Spinal cord (tissue), 10 donors: ENCODE results near the gene PTGS2. TPM values are rescaled to one million over a fixed set of nuclear protein-coding genes. Genes with fewer than 3 reads are reported as not detected.
"Not testable (repeated sequence)": the region's sequence is repeated elsewhere in the genome, so short reads cannot be mapped to it uniquely, and the experiment has no call there.

Source experiments
- DNase-seq, 6 donors: peaks; one replicate each; pipeline versions ENCODE4 v3.0.0 to v3.0.0-alpha.2; 2013 to 2015; ENCODE audit warnings: low spot score in 6 of 6, low read depth in 4 of 6
- H3K27ac ChIP-seq: one replicate; pipeline ENCODE4 v1.5.1; 2013; ENCODE audit warnings: low read depth, low read length, control low read depth
- H3K27me3 ChIP-seq: one replicate; pipeline ENCODE4 v1.6.1; 2013; ENCODE audit warnings: low read length; ENCODE audit not compliant: control insufficient read depth, insufficient read depth
- H3K36me3 ChIP-seq: one replicate; pipeline ENCODE4 v1.6.1; 2013; ENCODE audit warnings: low read length; ENCODE audit not compliant: control insufficient read depth, insufficient read depth
- H3K4me1 ChIP-seq: one replicate; pipeline ENCODE4 v1.6.1; 2013; ENCODE audit warnings: low read length; ENCODE audit not compliant: control insufficient read depth, insufficient read depth
- H3K4me3 ChIP-seq: one replicate; pipeline ENCODE4 v1.5.1; 2013; ENCODE audit warnings: low read depth, low read length, control low read depth
- H3K9me3 ChIP-seq: one replicate; pipeline ENCODE4 v1.6.1; 2013; ENCODE audit warnings: low read length; ENCODE audit not compliant: control insufficient read depth, insufficient read depth
- WGBS: methylation state at CpG from one replicate; pipeline ENCODE4 v1.1.5; 2013; ENCODE audit warnings: missing lambda C conversion rate; ENCODE audit not compliant: insufficient coverage; 5-methylcytosine and 5-hydroxymethylcytosine counted together
- polyA plus RNA-seq, 2 donors: library from polyadenylated mRNA; unstranded; fragments of 120-200 nt; gene quantifications; one replicate each; pipeline ENCODE4 v1.2.1, GENCODE V29; 2013; ENCODE audit not compliant: insufficient read length in 2 of 2
- total RNA-seq, 2 donors: library from RNA; depleted of rRNA in 1 of 2; stranded (reverse); fragments of 120-200 nt in 1 of 2; fragments of >200 nt in 1 of 2; gene quantifications; one replicate each; pipeline versions ENCODE4 v1.2.3 to v1.2.4, GENCODE V29; 2013 to 2014
- donor health status: healthy.

PTGS2 gene
- total and polyA plus RNA-seq, 4 donors: 0.76 to 4.3 (median 2.1) TPM

DNA sequence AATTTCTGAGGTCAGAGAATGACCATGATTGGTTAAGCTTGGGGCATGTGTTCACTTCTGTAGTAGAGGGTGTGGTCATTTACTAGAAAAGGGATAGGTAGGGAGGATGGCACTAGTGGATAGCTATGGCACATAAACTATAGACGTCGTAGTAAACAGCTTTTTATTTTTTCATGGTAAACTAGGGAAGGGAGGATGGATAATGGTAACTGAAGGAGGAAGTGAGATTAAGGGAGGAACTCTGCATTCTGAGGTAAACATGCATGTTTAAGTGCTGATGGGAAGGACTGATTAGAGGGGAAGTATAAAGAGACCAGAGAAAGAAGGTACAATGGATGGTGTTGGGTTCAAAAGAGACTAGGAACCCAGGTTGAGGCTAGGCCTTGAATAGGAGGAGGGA is 26.9 kb downstream of the PTGS2 start:
- no peak for DNase-seq
- Histone ChIP-seq H3K27ac (no peak overlapping the region), H3K27me3 (no peaks in the 10 kb centered on the region), H3K4me1 (no peaks in the 10 kb centered on the region), H3K36me3 (no peaks in the 10 kb centered on the region), H3K4me3 (no peak overlapping the region), H3K9me3 (no peaks in the 10 kb centered on the region)
- WGBS: 81% methylated on average over 2 of the region's 2 CpGs

DNA sequence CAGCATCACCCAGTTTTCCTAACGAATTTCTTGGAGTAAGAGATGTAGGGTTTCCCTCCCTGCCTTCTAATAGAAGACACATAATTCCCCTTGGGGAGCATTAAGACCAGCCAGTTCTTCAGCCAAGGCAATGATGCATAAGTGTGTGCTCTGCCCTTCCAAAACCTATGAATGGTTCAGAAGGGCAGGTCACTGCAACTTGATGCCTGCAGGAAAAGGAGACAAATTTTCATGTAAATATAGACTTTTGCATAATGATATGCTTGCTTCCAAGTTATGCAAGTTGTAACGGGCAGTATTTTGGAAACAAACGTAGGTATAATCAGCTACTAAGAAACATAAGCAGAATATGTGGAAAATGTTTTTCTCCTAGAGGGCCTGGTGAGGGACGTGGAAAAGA is 31.6 kb downstream of the PTGS2 start:
- Histone ChIP-seq H3K27ac (no peak overlapping the region), H3K36me3 (no peaks in the 10 kb centered on the region), H3K9me3 (no peaks in the 10 kb centered on the region), H3K27me3 (no peaks in the 10 kb centered on the region), H3K4me3 (no peak overlapping the region), H3K4me1 (no peaks in the 10 kb centered on the region)
- no peak for DNase-seq
- WGBS: no CpG with 5 or more reads among the region's 4 CpGs

DNA sequence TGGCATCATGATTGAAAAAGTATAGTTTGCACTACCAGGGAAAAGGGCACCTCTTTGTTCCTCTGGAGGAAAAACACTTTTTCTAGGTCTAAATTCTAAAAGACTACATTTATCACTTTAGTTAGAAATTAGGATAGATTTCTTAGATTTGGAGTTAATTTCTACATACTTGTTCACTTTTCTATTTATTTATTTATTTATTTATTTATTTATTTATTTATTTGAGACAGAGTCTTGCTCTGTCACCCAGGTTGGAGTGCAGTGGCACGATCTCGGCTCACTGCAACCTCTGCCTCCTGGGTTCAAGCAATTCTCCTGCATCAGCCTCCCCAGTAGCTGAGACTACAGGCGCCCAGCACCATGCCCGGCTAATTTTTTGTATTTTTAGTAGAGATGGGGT is 32.2 kb downstream of the PTGS2 start:
- H3K4me1 ChIP-seq, H3K4me3 ChIP-seq, H3K9me3 ChIP-seq, H3K27ac ChIP-seq, DNase-seq, H3K36me3 ChIP-seq, H3K27me3 ChIP-seq: not testable (repeated sequence)
- no CpG with 5 or more reads among the region's 4 CpGs for WGBS

GRCh38 chr1:186643614-186644013 is 36.6 kb downstream of the PTGS2 start:
- H3K27me3 ChIP-seq: no peaks in the 10 kb centered on the region
- no peak for DNase-seq
- no peaks in the 10 kb centered on the region for H3K9me3 ChIP-seq
- H3K36me3 ChIP-seq: no peaks in the 10 kb centered on the region
- no CpG with 5 or more reads among the region's 2 CpGs for WGBS
- no peak overlapping the region for H3K4me3 ChIP-seq
- H3K4me1 ChIP-seq: no peaks in the 10 kb centered on the region
- no peak overlapping the region for H3K27ac ChIP-seq

DNA sequence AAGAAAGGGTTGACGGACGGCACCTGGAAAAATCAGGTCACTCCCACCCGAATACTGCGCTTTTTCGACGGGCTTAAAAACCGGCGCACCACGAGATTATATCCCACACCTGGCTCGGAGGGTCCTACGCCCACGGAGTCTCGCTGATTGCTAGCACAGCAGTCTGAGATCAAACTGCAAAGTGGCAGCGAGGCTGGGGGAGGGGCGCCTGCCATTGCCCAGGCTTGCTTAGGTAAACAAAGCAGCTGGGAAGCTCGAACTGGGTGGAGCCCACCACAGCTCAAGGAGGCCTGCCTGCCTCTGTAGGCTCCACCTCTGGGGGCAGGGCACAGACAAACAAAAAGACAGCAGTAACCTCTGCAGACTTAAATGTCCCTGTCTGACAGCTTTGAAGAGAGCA is 42.7 kb downstream of the PTGS2 start:
- not testable (repeated sequence) for H3K9me3 ChIP-seq, H3K4me3 ChIP-seq, H3K4me1 ChIP-seq, H3K36me3 ChIP-seq, DNase-seq, H3K27me3 ChIP-seq, H3K27ac ChIP-seq
- WGBS: 100% methylated on average over 2 of the region's 16 CpGs

DNA sequence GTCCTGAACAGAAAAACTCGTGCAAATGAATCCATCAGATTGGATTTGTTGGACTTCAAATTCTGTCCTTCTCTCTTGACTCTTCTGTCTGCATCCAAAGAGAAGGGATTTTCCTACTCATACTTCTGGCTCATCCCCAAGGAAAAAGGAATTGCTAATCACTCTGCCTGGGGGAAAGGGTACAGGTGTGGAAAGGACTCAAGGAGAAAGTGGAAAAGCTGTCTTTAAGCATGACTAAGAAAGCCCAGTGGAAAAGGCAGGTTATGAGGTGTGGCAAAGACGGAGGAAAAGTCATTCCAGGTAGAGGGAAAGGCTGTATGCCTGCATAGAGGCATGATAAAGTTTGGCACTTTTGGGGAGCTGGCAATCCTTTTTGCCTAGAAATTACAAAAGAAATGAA is 43.4 kb downstream of the PTGS2 start:
- DNase-seq: no peak
- H3K9me3 ChIP-seq: no peaks in the 10 kb centered on the region
- H3K4me3 ChIP-seq: no peak overlapping the region
- WGBS: 83% methylated on average over 2 of the region's 2 CpGs
- no peak overlapping the region for H3K27ac ChIP-seq
- H3K27me3 ChIP-seq: no peaks in the 10 kb centered on the region
- no peaks in the 10 kb centered on the region for H3K4me1 ChIP-seq
- no peaks in the 10 kb centered on the region for H3K36me3 ChIP-seq

DNA sequence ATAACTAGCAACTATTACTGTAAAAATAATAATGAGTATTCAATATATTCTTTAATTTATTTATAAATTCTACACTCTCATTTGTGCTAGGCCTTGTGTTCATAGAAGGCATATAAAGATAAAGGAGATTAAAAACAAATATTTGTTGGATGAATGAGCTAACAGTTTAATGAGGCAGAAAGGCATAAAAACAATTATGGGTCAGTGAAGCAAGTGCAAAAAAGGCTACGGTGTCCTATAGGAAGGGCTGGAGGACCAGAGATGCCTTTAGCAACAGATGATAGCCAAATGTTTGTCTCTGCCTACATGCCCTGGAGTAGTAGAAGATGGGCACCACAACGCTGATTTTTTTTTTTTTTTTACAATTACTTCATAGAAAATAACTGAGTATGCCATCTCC is 45.7 kb downstream of the PTGS2 start:
- no peaks in the 10 kb centered on the region for H3K36me3 ChIP-seq
- no peak overlapping the region for H3K27ac ChIP-seq
- no peak overlapping the region for H3K4me3 ChIP-seq
- H3K9me3 ChIP-seq: no peaks in the 10 kb centered on the region
- no peaks in the 10 kb centered on the region for H3K4me1 ChIP-seq
- 83% methylated on average over 1 of the region's 2 CpGs for WGBS
- no peak for DNase-seq
- H3K27me3 ChIP-seq: no peaks in the 10 kb centered on the region

DNA sequence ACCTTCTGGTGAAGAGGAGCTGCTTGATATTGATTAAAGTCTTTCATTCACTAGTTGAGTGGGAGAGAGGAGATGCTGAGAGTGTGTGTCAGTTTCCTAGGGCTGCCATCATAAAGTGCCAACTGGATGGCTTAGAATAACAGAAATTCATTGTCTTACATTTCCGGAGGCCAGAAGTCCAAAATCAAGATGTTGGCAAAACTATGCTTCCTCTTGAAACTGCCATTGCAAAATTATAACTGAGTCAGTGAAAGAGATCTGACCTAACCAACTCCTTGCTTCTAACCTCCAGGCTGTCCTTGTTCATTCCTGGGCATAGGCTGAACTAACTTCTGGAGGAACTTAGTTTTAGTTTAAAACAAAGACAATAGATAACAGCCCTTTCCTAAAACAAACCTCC is 47.1 kb downstream of the PTGS2 start:
- no peak overlapping the region for H3K27ac ChIP-seq
- no peak for DNase-seq
- H3K36me3 ChIP-seq: no peaks in the 10 kb centered on the region
- WGBS: no CpG with 5 or more reads among the region's 1 CpG
- no peak overlapping the region for H3K4me3 ChIP-seq
- no peaks in the 10 kb centered on the region for H3K4me1 ChIP-seq
- H3K9me3 ChIP-seq: no peaks in the 10 kb centered on the region
- no peaks in the 10 kb centered on the region for H3K27me3 ChIP-seq

DNA sequence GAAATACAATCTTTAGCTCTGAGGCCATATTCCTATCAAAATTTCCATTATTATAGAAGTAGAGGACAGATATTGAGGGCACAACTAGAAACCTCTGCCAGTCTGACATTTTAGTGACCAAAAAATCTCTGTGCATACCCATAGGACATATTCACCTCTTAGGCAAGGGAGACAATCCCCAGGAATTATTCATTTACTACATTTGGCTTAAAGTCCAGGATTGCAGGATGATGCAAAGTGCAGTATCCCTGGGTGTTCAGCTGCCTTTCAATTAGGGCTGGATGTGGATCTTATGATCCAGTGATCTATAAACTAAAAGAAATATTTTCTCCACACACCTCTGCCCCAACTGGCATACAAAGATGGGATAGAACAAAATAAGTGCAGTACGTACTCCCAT is 50.9 kb downstream of the PTGS2 start:
- Histone ChIP-seq H3K36me3 (no peaks in the 10 kb centered on the region), H3K27ac (no peak overlapping the region), H3K4me1 (no peaks in the 10 kb centered on the region), H3K4me3 (no peak overlapping the region), H3K9me3 (no peaks in the 10 kb centered on the region), H3K27me3 (no peaks in the 10 kb centered on the region)
- DNase-seq: no peak
- no CpG with 5 or more reads among the region's 1 CpG for WGBS

DNA sequence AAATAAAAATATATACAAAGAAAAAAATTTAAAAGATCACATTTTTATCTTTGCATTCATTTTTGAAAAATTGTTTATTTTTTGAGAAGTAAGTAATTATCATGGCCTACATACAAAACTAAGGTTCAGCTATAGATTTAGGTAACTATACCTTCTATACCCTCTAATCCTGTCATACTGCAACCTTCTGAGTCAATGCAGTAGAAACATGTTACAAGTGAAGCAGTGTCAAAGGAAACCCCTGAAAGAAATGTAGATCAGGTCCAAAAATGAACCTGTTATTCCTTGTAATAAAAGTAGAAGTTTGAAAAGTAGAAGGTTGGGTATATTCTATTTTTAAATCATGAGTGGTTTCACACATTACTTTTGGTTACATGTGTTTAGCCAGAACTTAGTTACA is 51.3 kb downstream of the PTGS2 start:
- Histone ChIP-seq H3K27ac (no peak overlapping the region), H3K4me1 (no peaks in the 10 kb centered on the region), H3K27me3 (no peaks in the 10 kb centered on the region), H3K36me3 (no peaks in the 10 kb centered on the region), H3K4me3 (no peak overlapping the region), H3K9me3 (no peaks in the 10 kb centered on the region)
- DNase-seq: no peak
